Endometrium (tissue), 2 donors: ENCODE measurements around the gene ABCG4.

Source experiments
- FAIRE-seq: peaks from 2 replicates; lab custom pipeline; 2012; peaks lifted over from hg19 to GRCh38; lab: Jason Lieb, UNC
- donor health status: control.
- donor health status: control.

The ABCG4 gene

GRCh38 chr11:119207415-119207960 lies 58.6 kb downstream of the ABCG4 start:
- peak; percentile 12 for FAIRE-seq

- no peak for FAIRE-seq
Observed at GRCh38 chr11:119209186-119209585, 60.3 kb downstream of the ABCG4 start.

GRCh38 chr11:119210050-119210449 lies 61.2 kb downstream of the ABCG4 start:
- no peak for FAIRE-seq
